Lower leg skin (tissue), 4 donors: ENCODE data around the gene FBXO47. TPM values are rescaled to one million over a fixed set of nuclear protein-coding genes. Genes with fewer than 3 reads are reported as not detected.

Source experiments
- DNase-seq, 2 donors: peaks; one replicate each; pipeline ENCODE4 v3.0.0-alpha.2; 2019; ENCODE audit warnings: low spot score in 2 of 2
- H3K4me3 ChIP-seq: fragments of 200-600 bp; sonication (generic); 2 replicates; pipeline ENCODE4 v1.5.1; 2017; ENCODE audit warnings: mild to moderate bottlenecking, low read depth; ENCODE audit not compliant: poor library complexity, severe bottlenecking
- POLR2A ChIP-seq, 2 donors: fragments of 450-650 bp; IDR thresholded peaks; one replicate each; pipeline ENCODE4 v1.6.1; 2016 to 2017; ENCODE audit warnings: antibody characterized with exemption in 2 of 2, mild to moderate bottlenecking in 1 of 2, moderate library complexity in 1 of 2
- WGBS, 2 donors: methylation state at CpG; one replicate each; pipeline ENCODE4 v1.1.5; 2018; 5-methylcytosine and 5-hydroxymethylcytosine counted together
- intact Hi-C: fragments of 100-400 bp; cut with DNase I; formaldehyde crosslinking; loops from one replicate; pipeline ENCODE4 v1.15.0; 2023; ENCODE audit warnings: low total_unique reads
- total RNA-seq, 4 donors: library from RNA; depleted of rRNA; stranded (reverse); fragments of >200 nt; gene quantifications; one replicate each; pipeline ENCODE4 v1.1.0, GENCODE V29; 2016
- TF ChIP-seq, protein P1 (sequence below), 3 donors: fragments of 450-650 bp; IDR thresholded peaks; one replicate each; pipeline ENCODE4 v1.5.1; 2016; ENCODE audit warnings: antibody characterized with exemption in 3 of 3, mild to moderate bottlenecking in 3 of 3, moderate library complexity in 2 of 3

The FBXO47 gene
- total RNA-seq, 4 donors from 2014 or later: not detected

DNA sequence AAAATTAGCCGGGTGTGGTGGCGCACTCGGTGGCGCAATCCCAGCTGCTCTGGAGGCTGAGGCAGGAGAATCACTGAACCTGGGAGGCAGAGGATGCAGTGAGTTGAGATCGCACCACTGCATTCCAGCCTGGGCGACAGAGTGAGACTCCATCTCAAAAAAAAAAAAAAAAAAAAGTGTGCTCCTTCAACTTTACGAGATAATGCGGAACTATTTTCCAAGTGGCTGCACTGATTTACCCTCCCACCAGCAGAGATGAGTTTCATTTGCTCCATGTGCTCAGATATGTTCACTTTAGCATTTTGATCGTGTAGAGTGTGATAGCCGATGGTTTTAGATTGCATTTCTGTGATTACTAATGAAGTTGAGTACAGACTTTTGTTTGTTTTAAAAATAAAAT is 61.8 kb downstream of the FBXO47 start:
- no peak overlapping the region for H3K4me3 ChIP-seq
- WGBS, 2 donors: 91% methylated on average over 10 of the region's 10 CpGs
- DNase-seq: no peak
- no peak for TF ChIP-seq POLR2A (IDR thresholded peaks at IDR 0.05)
- TF ChIP-seq, protein P1, sequence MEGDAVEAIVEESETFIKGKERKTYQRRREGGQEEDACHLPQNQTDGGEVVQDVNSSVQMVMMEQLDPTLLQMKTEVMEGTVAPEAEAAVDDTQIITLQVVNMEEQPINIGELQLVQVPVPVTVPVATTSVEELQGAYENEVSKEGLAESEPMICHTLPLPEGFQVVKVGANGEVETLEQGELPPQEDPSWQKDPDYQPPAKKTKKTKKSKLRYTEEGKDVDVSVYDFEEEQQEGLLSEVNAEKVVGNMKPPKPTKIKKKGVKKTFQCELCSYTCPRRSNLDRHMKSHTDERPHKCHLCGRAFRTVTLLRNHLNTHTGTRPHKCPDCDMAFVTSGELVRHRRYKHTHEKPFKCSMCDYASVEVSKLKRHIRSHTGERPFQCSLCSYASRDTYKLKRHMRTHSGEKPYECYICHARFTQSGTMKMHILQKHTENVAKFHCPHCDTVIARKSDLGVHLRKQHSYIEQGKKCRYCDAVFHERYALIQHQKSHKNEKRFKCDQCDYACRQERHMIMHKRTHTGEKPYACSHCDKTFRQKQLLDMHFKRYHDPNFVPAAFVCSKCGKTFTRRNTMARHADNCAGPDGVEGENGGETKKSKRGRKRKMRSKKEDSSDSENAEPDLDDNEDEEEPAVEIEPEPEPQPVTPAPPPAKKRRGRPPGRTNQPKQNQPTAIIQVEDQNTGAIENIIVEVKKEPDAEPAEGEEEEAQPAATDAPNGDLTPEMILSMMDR (IDR thresholded peaks at IDR 0.05): no peak
- intact Hi-C loops: no loop called here

DNA sequence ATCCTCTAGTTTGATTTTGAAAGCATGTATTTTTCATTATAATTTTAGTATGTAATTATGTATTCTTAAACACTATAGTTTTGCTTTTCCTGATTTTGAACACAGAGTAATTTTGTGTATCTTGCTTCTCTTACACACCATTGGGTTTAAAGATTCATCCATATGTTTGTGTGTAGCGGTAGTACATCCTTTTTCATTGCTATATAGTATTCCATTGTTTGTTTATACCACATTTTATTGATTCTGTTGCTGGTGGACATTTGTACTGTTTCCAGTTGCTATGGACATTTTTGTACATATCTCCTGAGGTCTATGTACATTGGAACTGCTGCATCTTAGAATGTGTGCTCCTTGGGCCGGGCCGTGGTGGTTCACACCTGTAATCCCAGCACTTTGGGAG is 62.3 kb downstream of the FBXO47 start:
- no peak for TF ChIP-seq POLR2A (IDR thresholded peaks at IDR 0.05)
- TF ChIP-seq, protein P1 (IDR thresholded peaks at IDR 0.05): no peak
- WGBS, 2 donors: 98 to 100% methylated on average over 3 of the region's 3 CpGs
- DNase-seq: no peak
- intact Hi-C loops: no loop called here
- H3K4me3 ChIP-seq: no peak overlapping the region

- TF ChIP-seq, protein P1 (IDR thresholded peaks at IDR 0.05): no peak
- no peak for TF ChIP-seq POLR2A (IDR thresholded peaks at IDR 0.05)
- no peak overlapping the region for H3K4me3 ChIP-seq
- WGBS, 2 donors: 94 to 97% methylated on average over 6 of the region's 6 CpGs
- DNase-seq: no peak
- intact Hi-C loops: no loop called here
Observed at GRCh38 chr17:38903404-38903803, 63.8 kb downstream of the FBXO47 start.

DNA sequence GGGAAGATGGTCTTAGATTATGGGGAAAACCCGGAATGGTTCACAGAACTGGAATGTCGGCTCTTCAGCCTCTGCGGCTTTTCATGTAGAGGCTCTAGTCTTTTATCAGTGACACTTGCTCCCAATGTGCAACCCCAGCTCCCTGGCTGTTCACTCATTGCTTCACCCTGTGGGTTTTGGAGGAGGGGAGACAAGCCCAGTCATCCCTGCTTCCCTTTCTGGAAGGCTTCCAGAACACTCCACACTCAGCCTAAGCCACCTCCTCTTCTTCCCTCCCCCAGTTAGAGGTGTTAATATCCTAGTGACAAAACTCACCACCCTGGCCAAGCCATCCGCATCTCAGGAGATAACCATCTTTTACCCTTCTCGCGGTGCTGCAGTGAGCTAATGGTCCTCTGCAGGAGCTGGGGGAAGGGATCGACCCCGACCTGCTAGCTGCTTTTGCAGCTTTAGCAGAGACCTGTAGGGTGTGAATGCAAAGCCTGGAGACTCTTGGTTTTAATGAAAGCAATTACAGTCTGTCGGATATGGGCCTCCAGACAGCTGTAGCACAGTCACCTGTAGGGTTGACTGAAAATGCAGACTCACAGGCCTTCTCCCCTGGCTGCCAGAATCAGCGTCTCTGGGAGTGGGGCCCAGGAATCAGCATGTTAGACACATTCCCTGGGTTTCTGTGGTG is 66.1 kb downstream of the FBXO47 start:
- 39 to 41% methylated on average over 10 of the region's 10 CpGs for WGBS, 2 donors
- peak in 1 of 2 donors; percentile 44 for DNase-seq
- no peak overlapping the region for H3K4me3 ChIP-seq
- intact Hi-C loops: no loop called here
- TF ChIP-seq, protein P1 (IDR thresholded peaks at IDR 0.05): no peak
- TF ChIP-seq POLR2A (IDR thresholded peaks at IDR 0.05): no peak

GRCh38 chr17:38899421-38899820 is 67.8 kb downstream of the FBXO47 start:
- H3K4me3 ChIP-seq: no peak overlapping the region
- DNase-seq: no peak

More at GRCh38 chr17:38899421-38899820, 67.8 kb downstream of the FBXO47 start:
- intact Hi-C loops: no loop called here
- 83 to 94% methylated on average over 5 of the region's 5 CpGs for WGBS, 2 donors
- TF ChIP-seq, protein P1 (IDR thresholded peaks at IDR 0.05): no peak
- TF ChIP-seq POLR2A (IDR thresholded peaks at IDR 0.05): no peak
